Nephron progenitor cell (in vitro differentiated cells): Measurements from ENCODE around the gene TBC1D22A.
A peak's percentile ranks its signal among the peaks of the same experiment; 100 is the strongest.
"Not testable (repeated sequence)": the region's sequence is repeated elsewhere in the genome, so short reads cannot be mapped to it uniquely, and the experiment has no call there.

Experiments
- DNase-seq: peaks from one replicate; pipeline ENCODE4 v3.0.0; 2021
- H3K27ac Mint-ChIP-seq: 2 replicates; pipeline ENCODE4 v1.8.0; 2021; ENCODE audit warnings: mild to moderate bottlenecking, moderate library complexity, mixed read lengths
- H3K27me3 Mint-ChIP-seq: 2 replicates; pipeline ENCODE4 v1.8.0; 2021; ENCODE audit warnings: mild to moderate bottlenecking, low read depth, mixed read lengths; ENCODE audit not compliant: poor library complexity
- H3K36me3 Mint-ChIP-seq: 2 replicates; pipeline ENCODE4 v1.8.0; 2021; ENCODE audit warnings: low read depth, mixed read lengths
- H3K4me1 Mint-ChIP-seq: 2 replicates; pipeline ENCODE4 v1.8.0; 2021; ENCODE audit warnings: mixed read lengths
- H3K4me3 Mint-ChIP-seq: 2 replicates; pipeline ENCODE4 v1.8.0; 2021; ENCODE audit warnings: mild to moderate bottlenecking, moderate library complexity, mixed read lengths
- H3K9me3 Mint-ChIP-seq: 2 replicates; pipeline ENCODE4 v1.8.0; 2021; ENCODE audit warnings: mild to moderate bottlenecking, moderate library complexity, mixed read lengths
- CTCF ChIP-seq: fragments of 200-600 bp; sonication (generic); IDR thresholded peaks from 2 replicates; pipeline ENCODE4 v1.5.0; 2021; ENCODE audit warnings: antibody characterized with exemption

The TBC1D22A gene

DNA sequence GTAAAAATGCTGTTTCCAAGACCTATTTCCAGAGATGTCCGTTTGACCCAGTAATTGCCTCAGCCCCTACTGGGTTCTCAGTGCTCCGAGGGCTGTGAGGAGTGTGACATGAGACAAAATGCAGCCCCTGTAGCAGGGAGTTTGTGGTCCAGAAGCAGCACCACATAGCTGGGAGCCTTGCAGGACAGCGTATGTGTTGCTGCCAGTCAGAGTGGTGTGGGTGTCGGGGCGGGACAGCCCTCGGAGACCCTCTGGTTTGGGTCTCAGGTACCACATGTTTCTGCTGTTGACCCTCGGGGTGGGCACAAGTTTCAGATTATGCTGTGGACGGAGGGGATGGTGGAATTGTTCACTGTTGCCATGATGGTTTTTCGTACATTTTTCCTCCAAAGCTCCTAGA is 17.2 kb downstream of the TBC1D22A start:
- Mint-ChIP-seq H3K27me3 (peaks cover 5% of the 10 kb centered on the region), H3K27ac (peak overlapping the region; percentile 36), H3K4me3 (no peak overlapping the region), H3K36me3 (no peaks in the 10 kb centered on the region), H3K9me3 (no peaks in the 10 kb centered on the region), H3K4me1 (peaks cover 34% of the 10 kb centered on the region)
- no peak for DNase-seq
- no peak for TF ChIP-seq CTCF

- Mint-ChIP-seq H3K4me1 (peaks cover 26% of the 10 kb centered on the region), H3K9me3 (no peaks in the 10 kb centered on the region), H3K27me3 (peaks cover 5% of the 10 kb centered on the region), H3K27ac (peak overlapping the region; percentile 62), H3K36me3 (no peaks in the 10 kb centered on the region), H3K4me3 (no peak overlapping the region)
- no peak for TF ChIP-seq CTCF
- no peak for DNase-seq
These were observed 18.0 kb downstream of the TBC1D22A start for GRCh38 chr22:46780453-46780852.

- no peaks in the 10 kb centered on the region for H3K36me3 Mint-ChIP-seq
- no peak for DNase-seq
- H3K27ac Mint-ChIP-seq: peak overlapping the region; percentile 44
- peaks cover 5% of the 10 kb centered on the region for H3K27me3 Mint-ChIP-seq
- peaks cover 17% of the 10 kb centered on the region for H3K4me1 Mint-ChIP-seq
- no peaks in the 10 kb centered on the region for H3K9me3 Mint-ChIP-seq
- no peak for TF ChIP-seq CTCF
- no peak overlapping the region for H3K4me3 Mint-ChIP-seq
These were observed 18.8 kb downstream of the TBC1D22A start for GRCh38 chr22:46781291-46781690.

GRCh38 chr22:46782200-46782599 is 19.8 kb downstream of the TBC1D22A start:
- H3K9me3 Mint-ChIP-seq, H3K4me1 Mint-ChIP-seq, DNase-seq, H3K4me3 Mint-ChIP-seq, H3K27ac Mint-ChIP-seq, H3K36me3 Mint-ChIP-seq, H3K27me3 Mint-ChIP-seq: not testable (repeated sequence)

DNA sequence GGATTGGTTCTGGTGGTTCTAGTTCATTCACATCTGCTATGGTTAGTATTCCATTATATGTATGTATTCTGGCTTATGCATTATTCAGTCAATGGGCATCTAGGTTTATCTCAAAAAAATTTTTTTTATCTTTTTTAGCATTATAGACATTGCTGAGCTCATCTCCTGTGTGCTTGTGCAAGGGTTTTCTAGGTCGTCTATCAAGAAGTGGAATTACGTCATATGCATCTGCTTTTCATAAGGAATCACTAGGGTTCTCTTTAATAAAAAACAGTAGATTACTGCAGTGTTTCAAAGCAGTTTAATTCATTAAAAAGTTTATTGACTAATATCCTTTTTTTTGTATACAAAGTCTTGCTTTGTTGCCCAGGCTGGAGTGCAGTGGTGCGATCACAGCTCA is 21.3 kb downstream of the TBC1D22A start:
- Mint-ChIP-seq H3K36me3 (peaks cover 9% of the 10 kb centered on the region), H3K27ac (no peak overlapping the region), H3K4me1 (peaks cover 3% of the 10 kb centered on the region), H3K27me3 (peaks cover 8% of the 10 kb centered on the region), H3K9me3 (no peaks in the 10 kb centered on the region), H3K4me3 (no peak overlapping the region)
- TF ChIP-seq CTCF: no peak
- no peak for DNase-seq

- TF ChIP-seq CTCF: no peak
- H3K4me1 Mint-ChIP-seq: peaks cover 11% of the 10 kb centered on the region
- H3K27me3 Mint-ChIP-seq: peaks cover 8% of the 10 kb centered on the region
- no peak overlapping the region for H3K4me3 Mint-ChIP-seq
- H3K9me3 Mint-ChIP-seq: no peaks in the 10 kb centered on the region
- no peak for DNase-seq
- peaks cover 9% of the 10 kb centered on the region for H3K36me3 Mint-ChIP-seq
- H3K27ac Mint-ChIP-seq: no peak overlapping the region
These were observed 26.2 kb downstream of the TBC1D22A start for GRCh38 chr22:46788441-46789172.
